HEK293 (cell line): ENCODE results near the gene FRS2.

Experiments used
- CTCF ChIA-PET: fragments of 350-600 bp; formaldehyde crosslinking; extraction: SDS; loops from one replicate; lab custom pipeline; 2021; ENCODE audit warnings: antibody characterized with exemption; lab: Yijun Ruan, JAX
- POLR2A ChIA-PET: fragments of 300-600 bp; formaldehyde crosslinking; extraction: SDS; loops from one replicate; lab custom pipeline; 2020; ENCODE audit warnings: antibody characterized with exemption, inconsistent platforms; lab: Yijun Ruan, JAX
- H3K27ac ChIP-seq: fragments of 200-500 bp; sonication (Bioruptor generic); 2 replicates; pipeline ENCODE4 v1.5.1; 2014; ENCODE audit warnings: low read depth, low read length, control low read depth, inconsistent platforms; ENCODE audit errors: extremely low read depth
- H3K36me3 ChIP-seq, 2 experiments: fragments of 200-500 bp in 1 of 2; sonication (Bioruptor generic) in 1 of 2; 1 replicate in 1 of 2; 2 replicates in 1 of 2; pipeline ENCODE4 v1.5.1; 2014 to 2017; ENCODE audit warnings: inconsistent platforms in 2 of 2, low read length in 2 of 2; ENCODE audit not compliant: control insufficient read depth in 2 of 2, insufficient read depth in 1 of 2
- H3K4me1 ChIP-seq: fragments of 200-500 bp; sonication (Bioruptor generic); 2 replicates; pipeline ENCODE4 v1.5.1; 2014; ENCODE audit warnings: mild to moderate bottlenecking, low read length, inconsistent platforms; ENCODE audit not compliant: control insufficient read depth, insufficient read depth
- H3K4me3 ChIP-seq: 2 replicates; pipeline ENCODE4 v1.5.1; 2011; ENCODE audit warnings: low read depth, mild to moderate bottlenecking, control low read depth, low read length, moderate library complexity
- H3K9me3 ChIP-seq: fragments of 200-500 bp; sonication (Bioruptor generic); 2 replicates; pipeline ENCODE4 v1.5.1; 2014; ENCODE audit warnings: low read depth, low read length, inconsistent platforms; ENCODE audit not compliant: control insufficient read depth, insufficient read depth
- AEBP2 ChIP-seq: fragments of 450-650 bp; formaldehyde crosslinking; IDR thresholded peaks from 2 replicates; pipeline ENCODE4 v1.5.1; 2016; ENCODE audit warnings: missing biosample characterization, missing genetic modification characterization, borderline replicate concordance
- EGR2 ChIP-seq: fragments of 450-650 bp; formaldehyde crosslinking; IDR thresholded peaks from 2 replicates; pipeline ENCODE4 v1.5.1; 2016; ENCODE audit warnings: low read depth, missing biosample characterization, missing genetic modification characterization
- PRDM4 ChIP-seq: fragments of 450-650 bp; formaldehyde crosslinking; IDR thresholded peaks from 2 replicates; pipeline ENCODE4 v1.5.1; 2017; ENCODE audit warnings: missing biosample characterization, missing genetic modification characterization
- SP2 ChIP-seq: fragments of 450-650 bp; formaldehyde crosslinking; IDR thresholded peaks from 2 replicates; pipeline ENCODE4 v1.5.1; 2016; ENCODE audit warnings: missing biosample characterization, missing genetic modification characterization
- SP3 ChIP-seq: fragments of 450-650 bp; formaldehyde crosslinking; IDR thresholded peaks from 2 replicates; pipeline ENCODE4 v1.5.1; 2016; ENCODE audit warnings: missing biosample characterization, missing genetic modification characterization
- ZBTB11 ChIP-seq: fragments of 450-650 bp; formaldehyde crosslinking; conservative IDR thresholded peaks from 2 replicates; pipeline ENCODE4 v1.5.1; 2016; ENCODE audit warnings: low read depth, missing biosample characterization, missing genetic modification characterization
- ZNF121 ChIP-seq: fragments of 450-650 bp; formaldehyde crosslinking; IDR thresholded peaks from 2 replicates; pipeline ENCODE4 v1.5.1; 2016; ENCODE audit warnings: missing biosample characterization, missing genetic modification characterization
- ZNF19 ChIP-seq: fragments of 450-650 bp; formaldehyde crosslinking; IDR thresholded peaks from 2 replicates; pipeline ENCODE4; 2016; ENCODE audit warnings: missing biosample characterization, missing genetic modification characterization, low read depth
- ZNF211 ChIP-seq: fragments of 450-650 bp; formaldehyde crosslinking; IDR thresholded peaks from 2 replicates; pipeline ENCODE4 v1.5.1; 2016; ENCODE audit warnings: low read depth, missing biosample characterization, missing genetic modification characterization
- ZNF248 ChIP-seq: fragments of 450-650 bp; formaldehyde crosslinking; IDR thresholded peaks from 2 replicates; pipeline ENCODE4 v1.5.1; 2017; ENCODE audit warnings: missing biosample characterization, missing genetic modification characterization
- ZNF26 ChIP-seq: fragments of 450-650 bp; formaldehyde crosslinking; IDR thresholded peaks from 2 replicates; pipeline ENCODE4 v1.5.1; 2016; ENCODE audit warnings: missing biosample characterization, missing genetic modification characterization
- ZNF362 ChIP-seq: fragments of 450-650 bp; formaldehyde crosslinking; IDR thresholded peaks from 2 replicates; pipeline ENCODE4 v1.5.1; 2016; ENCODE audit warnings: missing biosample characterization, missing genetic modification characterization
- ZNF366 ChIP-seq: fragments of 450-650 bp; formaldehyde crosslinking; conservative IDR thresholded peaks from 2 replicates; pipeline ENCODE4 v1.5.1; 2016; ENCODE audit warnings: missing biosample characterization, missing genetic modification characterization
- ZNF391 ChIP-seq: fragments of 450-650 bp; formaldehyde crosslinking; IDR thresholded peaks from 2 replicates; pipeline ENCODE4 v1.5.1; 2016; ENCODE audit warnings: low read depth, missing biosample characterization, missing genetic modification characterization, borderline replicate concordance
- ZNF416 ChIP-seq: fragments of 450-650 bp; formaldehyde crosslinking; IDR thresholded peaks from 2 replicates; pipeline ENCODE4 v1.5.1; 2016; ENCODE audit warnings: missing biosample characterization, missing genetic modification characterization
- ZNF501 ChIP-seq: fragments of 450-650 bp; formaldehyde crosslinking; IDR thresholded peaks from 2 replicates; pipeline ENCODE4 v1.5.1; 2016; ENCODE audit warnings: missing biosample characterization, missing genetic modification characterization
- ZNF521 ChIP-seq: fragments of 450-650 bp; formaldehyde crosslinking; IDR thresholded peaks from 2 replicates; pipeline ENCODE4 v1.5.1; 2017; ENCODE audit warnings: missing biosample characterization, mild to moderate bottlenecking, missing genetic modification characterization
- ZNF645 ChIP-seq: fragments of 450-650 bp; formaldehyde crosslinking; IDR thresholded peaks from 2 replicates; pipeline ENCODE4; 2016; ENCODE audit warnings: missing biosample characterization, missing genetic modification characterization
- ZNF830 ChIP-seq: fragments of 450-650 bp; IDR thresholded peaks from 2 replicates; pipeline ENCODE4 v1.5.0; 2018; ENCODE audit warnings: missing biosample characterization, missing genetic modification characterization, low read depth, mild to moderate bottlenecking, moderate library complexity
- ZXDB ChIP-seq: fragments of 450-650 bp; formaldehyde crosslinking; IDR thresholded peaks from 2 replicates; pipeline ENCODE4 v1.5.1; 2016; ENCODE audit warnings: missing biosample characterization, missing genetic modification characterization

The FRS2 gene

GRCh38 chr12:69425417-69425816 lies 44.8 kb upstream of the FRS2 start (continued):
- TF ChIP-seq ZNF391 (tag by site-specific recombination) (no peak), AEBP2 (tag by site-specific recombination) (no peak), ZNF521 (tag by site-specific recombination) (no peak), SP3 (tag by site-specific recombination) (no peak), SP2 (tag by site-specific recombination) (no peak), ZNF830 (tag by site-specific recombination) (no peak), EGR2 (tag by site-specific recombination) (no peak)
- TF ChIP-seq, all 188 proteins: peak for 0

GRCh38 chr12:69428351-69429073 lies 41.7 kb upstream of the FRS2 start:
- TF ChIP-seq ZNF248 (tag by site-specific recombination) (no peak), ZXDB (tag by site-specific recombination) (no peak), ZNF501 (tag by site-specific recombination) (no peak), ZNF416 (tag by site-specific recombination) (no peak), PRDM4 (tag by site-specific recombination) (no peak; the same call in 1 of the 2 replicates)
- POLR2A ChIA-PET, result no interaction called here
- Histone ChIP-seq H3K4me1 (no peaks in the 10 kb centered on the region), H3K36me3 (no peaks in the 10 kb centered on the region; a peak in 1 of 3 replicates), H3K9me3 (no peaks in the 10 kb centered on the region), H3K4me3 (no peak overlapping the region), H3K27ac (no peak overlapping the region)
- CTCF ChIA-PET, result interaction anchor here (0.8 kb wide), 1 partner anchor 70 kb away, joined by 3 read pairs; no protein-coding TSS in a partner anchor

GRCh38 chr12:69430942-69431590 lies 39.1 kb upstream of the FRS2 start:
- Histone ChIP-seq H3K27ac (no peak overlapping the region), H3K9me3 (no peaks in the 10 kb centered on the region), H3K4me3 (no peak overlapping the region), H3K4me1 (no peaks in the 10 kb centered on the region), H3K36me3 (no peaks in the 10 kb centered on the region; a peak in 1 of 3 replicates)
- ChIA-PET POLR2A (no interaction called here), CTCF (no interaction called here)
- TF ChIP-seq ZNF211 (tag by site-specific recombination) (no peak), ZNF19 (no peak), ZNF121 (tag by site-specific recombination) (no peak), ZNF645 (tag by site-specific recombination) (no peak), ZNF26 (tag by site-specific recombination) (no peak), EGR2 (tag by site-specific recombination) (no peak), ZBTB11 (tag by site-specific recombination) (no peak), ZNF366 (no peak), ZNF362 (no peak)
